GM21825 (cell line): ENCODE data around the gene F7.

Source experiments
- ATAC-seq: cut with Tn5 transposase; IDR thresholded peaks from one replicate; pipeline ENCODE4 v1.9.1; 2021; ENCODE audit warnings: mild to moderate bottlenecking, moderate library complexity; ENCODE audit not compliant: unreplicated experiment

F7 gene

GRCh38 chr13:113116206-113116800 lies 10.7 kb downstream of the F7 start:
- ATAC-seq: no peak

DNA sequence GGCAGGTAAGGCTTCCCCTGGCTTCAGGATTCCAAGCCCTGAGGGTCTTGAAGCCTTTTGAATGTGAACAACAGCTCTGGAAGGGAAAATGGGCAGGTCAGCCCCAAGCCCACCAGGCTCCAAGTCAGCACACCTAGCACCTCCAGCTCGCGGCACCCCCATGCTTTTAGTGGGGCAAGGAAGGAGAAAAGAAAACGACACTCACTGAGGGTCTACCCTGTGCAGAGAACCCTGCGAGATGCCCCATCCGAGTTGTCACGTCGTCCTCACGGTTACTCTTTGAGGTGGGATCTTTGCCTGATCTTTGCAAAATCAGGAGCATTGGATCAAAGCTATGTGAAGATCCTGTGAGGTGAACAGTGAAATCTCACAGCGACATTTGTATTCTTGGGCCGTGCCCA lies 11.3 kb downstream of the F7 start:
- no peak for ATAC-seq

DNA sequence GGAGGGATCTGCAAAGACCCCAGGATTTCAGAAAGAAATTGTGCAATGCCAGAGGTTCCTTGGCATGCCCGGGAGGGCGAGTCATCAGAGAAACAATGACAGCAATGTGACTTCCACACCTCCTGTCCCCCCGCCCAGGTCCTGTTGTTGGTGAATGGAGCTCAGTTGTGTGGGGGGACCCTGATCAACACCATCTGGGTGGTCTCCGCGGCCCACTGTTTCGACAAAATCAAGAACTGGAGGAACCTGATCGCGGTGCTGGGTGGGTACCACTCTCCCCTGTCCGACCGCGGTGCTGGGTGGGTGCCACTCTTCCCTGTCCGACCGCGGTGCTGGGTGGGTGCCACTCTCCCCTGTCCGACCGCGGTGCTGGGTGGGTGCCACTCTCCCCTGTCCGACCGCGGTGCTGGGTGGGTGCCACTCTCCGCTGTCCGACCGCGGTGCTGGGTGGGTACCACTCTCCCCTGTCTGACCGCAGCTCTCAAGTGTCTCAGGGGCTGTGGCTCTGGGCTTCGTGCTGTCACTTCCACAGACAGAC lies 11.8 kb downstream of the F7 start:
- no peak for ATAC-seq

- no peak for ATAC-seq
Measured at GRCh38 chr13:113117911-113118260, 12.3 kb downstream of the F7 start.

DNA sequence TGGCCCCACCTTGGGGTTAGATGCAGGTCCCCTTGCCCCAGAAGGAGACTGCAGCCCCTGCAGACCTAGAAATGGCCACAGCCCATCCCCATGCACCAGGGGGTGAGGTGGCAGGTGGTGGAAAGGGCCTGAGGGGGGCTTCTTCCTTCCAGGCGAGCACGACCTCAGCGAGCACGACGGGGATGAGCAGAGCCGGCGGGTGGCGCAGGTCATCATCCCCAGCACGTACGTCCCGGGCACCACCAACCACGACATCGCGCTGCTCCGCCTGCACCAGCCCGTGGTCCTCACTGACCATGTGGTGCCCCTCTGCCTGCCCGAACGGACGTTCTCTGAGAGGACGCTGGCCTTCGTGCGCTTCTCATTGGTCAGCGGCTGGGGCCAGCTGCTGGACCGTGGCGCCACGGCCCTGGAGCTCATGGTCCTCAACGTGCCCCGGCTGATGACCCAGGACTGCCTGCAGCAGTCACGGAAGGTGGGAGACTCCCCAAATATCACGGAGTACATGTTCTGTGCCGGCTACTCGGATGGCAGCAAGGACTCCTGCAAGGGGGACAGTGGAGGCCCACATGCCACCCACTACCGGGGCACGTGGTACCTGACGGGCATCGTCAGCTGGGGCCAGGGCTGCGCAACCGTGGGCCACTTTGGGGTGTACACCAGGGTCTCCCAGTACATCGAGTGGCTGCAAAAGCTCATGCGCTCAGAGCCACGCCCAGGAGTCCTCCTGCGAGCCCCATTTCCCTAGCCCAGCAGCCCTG lies 12.8 kb downstream of the F7 start:
- ATAC-seq: no peak

DNA sequence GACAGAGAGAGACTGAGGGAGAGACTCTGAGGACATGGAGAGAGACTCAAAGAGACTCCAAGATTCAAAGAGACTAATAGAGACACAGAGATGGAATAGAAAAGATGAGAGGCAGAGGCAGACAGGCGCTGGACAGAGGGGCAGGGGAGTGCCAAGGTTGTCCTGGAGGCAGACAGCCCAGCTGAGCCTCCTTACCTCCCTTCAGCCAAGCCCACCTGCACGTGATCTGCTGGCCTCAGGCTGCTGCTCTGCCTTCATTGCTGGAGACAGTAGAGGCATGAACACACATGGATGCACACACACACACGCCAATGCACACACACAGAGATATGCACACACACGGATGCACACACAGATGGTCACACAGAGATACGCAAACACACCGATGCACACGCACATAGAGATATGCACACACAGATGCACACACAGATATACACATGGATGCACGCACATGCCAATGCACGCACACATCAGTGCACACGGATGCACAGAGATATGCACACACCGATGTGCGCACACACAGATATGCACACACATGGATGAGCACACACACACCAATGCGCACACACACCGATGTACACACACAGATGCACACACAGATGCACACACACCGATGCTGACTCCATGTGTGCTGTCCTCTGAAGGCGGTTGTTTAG lies 13.7 kb downstream of the F7 start:
- no peak for ATAC-seq

DNA sequence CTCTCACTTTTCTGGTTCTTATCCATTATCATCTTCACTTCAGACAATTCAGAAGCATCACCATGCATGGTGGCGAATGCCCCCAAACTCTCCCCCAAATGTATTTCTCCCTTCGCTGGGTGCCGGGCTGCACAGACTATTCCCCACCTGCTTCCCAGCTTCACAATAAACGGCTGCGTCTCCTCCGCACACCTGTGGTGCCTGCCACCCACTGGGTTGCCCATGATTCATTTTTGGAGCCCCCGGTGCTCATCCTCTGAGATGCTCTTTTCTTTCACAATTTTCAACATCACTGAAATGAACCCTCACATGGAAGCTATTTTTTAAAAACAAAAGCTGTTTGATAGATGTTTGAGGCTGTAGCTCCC lies 14.2 kb downstream of the F7 start:
- no peak for ATAC-seq

DNA sequence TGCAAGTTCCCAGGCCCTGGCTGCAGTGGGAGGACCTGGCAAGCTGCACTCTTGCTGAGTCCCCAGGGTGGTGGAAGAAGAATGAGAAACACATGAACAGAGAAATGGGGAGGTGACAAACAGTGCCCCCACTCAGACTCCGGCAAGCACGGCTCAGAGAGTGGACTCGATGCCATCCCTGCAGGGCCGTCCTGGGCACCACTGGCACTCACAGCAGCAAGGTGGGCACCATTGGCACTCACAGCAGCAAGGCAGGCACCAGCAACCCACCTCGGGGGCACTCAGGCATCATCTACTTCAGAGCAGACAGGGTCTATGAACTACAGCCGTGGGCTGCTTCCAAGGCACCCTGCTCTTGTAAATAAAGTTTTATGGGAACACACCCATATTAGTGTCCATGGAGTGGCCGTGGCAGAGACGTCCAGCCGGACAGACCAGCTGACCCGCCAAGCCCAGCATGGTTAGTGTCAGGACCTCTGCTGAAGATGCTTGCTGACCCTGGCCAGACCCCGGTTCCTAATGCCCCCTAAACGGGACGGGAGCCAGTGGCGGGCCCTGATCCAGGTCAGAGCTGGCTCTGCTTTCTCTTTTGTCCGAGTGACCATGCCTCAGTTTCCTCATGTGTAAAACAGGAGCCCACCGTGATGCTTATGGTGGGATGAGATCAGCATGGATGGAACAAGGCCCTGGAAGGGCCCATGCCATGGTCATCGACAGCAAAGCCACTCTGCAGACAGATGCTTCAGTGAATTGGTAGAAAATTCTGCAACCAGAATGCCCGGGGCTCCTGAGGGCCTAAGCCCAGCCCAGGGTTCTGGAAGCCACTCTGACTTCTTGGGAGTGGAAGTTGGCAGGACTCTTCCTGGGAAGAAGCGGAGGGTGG lies 14.9 kb downstream of the F7 start:
- no peak for ATAC-seq

DNA sequence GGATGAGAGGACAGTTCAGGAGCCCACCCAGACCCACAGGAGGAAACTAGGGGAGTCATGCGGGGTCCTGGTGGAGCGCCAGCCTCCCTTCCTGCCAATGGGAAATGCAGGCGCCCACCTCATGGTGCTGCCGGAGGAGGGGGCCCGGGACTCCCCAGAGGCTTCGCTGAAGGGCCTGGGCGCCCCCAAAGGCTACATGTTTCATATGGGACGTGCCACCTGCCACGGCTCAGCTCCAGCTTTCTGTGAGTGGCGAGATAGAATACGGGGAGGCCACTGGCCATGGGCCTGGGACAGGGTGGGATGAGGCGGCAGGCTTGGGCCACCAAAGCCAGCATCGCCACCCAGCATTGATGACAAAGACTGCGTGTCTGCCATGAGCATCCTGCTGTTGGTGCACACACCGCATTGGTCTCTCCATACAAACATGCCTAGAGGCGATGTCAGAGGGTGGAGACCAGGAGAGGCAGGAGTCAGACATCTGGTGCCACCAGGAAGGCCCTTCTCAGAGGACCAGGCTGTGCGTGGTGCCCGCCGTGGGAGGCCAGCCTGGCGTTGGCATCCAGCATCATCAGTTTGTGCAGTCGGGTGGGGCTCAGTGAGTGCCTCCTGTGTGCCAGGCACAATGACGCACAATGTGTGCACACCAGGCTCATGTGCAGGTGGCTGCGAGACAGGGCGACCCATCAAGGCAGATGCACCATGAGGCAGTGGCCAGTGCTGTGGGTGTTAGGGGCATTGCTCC lies 15.8 kb downstream of the F7 start:
- no peak for ATAC-seq

GRCh38 chr13:113121928-113122471 lies 16.4 kb downstream of the F7 start:
- ATAC-seq: no peak

- ATAC-seq: no peak
Measured at GRCh38 chr13:113122550-113123225, 17.1 kb downstream of the F7 start, which contains the start of gene F10. Gene F10 (plus strand): TSS chr13:113122799. CDS start chr13:113122856, 57 bp downstream.

GRCh38 chr13:113123226-113124201 lies 17.9 kb downstream of the F7 start:
- ATAC-seq: no peak

- no peak for ATAC-seq
Measured at GRCh38 chr13:113124211-113124970, 18.8 kb downstream of the F7 start.

GRCh38 chr13:113125506-113126264 lies 20.1 kb downstream of the F7 start:
- no peak for ATAC-seq

DNA sequence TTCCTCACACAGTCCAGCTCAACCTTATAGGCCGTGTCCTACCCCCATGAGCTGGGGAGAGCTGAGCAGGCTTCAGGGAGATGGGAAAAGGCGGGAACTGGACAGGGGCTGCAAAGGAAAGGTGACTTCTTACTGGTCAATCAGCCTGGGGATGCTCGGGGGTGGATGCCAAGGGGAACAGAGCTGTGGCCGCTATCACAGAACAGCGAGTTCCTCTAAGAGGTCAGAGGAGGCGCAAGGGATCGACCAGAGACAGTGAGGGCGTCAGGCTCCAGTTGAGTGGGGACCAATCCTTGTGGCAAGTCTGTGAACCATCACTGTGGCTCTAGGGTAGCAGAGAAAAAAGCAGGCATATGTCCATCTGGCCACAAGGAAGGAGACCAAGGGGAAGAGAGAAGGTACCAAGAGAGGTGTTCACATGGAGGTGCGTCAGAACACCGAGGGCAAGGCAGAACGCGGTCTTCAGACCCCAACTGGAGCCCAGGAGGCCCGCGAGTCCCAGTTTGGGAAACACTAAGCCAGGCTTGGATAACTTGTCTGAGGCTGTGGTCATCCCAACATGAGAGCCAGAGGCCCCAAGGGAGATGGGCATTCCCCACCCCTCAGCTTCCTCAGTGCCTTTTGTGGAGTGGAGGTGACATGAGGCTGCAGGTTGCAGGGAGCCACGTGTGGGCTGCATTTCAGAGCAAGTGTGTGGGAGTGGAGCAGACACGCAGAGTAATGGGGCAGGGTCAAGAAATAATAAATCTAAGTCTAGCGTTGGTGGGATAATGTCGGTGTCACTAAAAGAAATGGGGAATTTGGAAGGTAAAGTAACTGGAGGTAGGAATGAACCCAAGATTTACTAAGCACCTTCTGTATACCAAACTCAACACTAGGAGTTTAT lies 20.9 kb downstream of the F7 start:
- no peak for ATAC-seq

DNA sequence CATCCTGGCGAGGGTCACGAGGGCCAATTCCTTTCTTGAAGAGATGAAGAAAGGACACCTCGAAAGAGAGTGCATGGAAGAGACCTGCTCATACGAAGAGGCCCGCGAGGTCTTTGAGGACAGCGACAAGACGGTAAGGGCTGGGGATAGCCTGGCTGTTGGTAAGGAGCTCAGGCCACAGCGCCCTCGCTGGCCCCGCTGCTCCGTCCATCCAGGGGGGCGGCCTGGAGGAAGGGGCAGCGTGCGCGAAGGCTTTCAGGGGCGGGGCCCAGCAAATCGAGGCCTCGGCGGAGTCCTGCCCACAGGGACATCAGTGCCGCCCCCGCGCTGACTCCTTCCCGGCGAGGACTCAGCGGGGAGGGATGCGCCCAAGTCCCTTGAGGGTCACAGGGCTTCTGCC lies 23.9 kb downstream of the F7 start:
- ATAC-seq: no peak
